ENCODE results near the gene LRRK2. TPM values are rescaled to one million over a fixed set of nuclear protein-coding genes. Genes with fewer than 3 reads are reported as not detected.

The LRRK2 gene
- total RNA-seq, 1 donor from 2014 or later: 0.35 TPM

GRCh38 chr12:40338621-40339020, 113.8 kb downstream of the LRRK2 start:
- peaks cover 4% of the 10 kb centered on the region for H3K27me3 Mint-ChIP-seq (ENCODE audit: low read depth)
- DNase-seq (ENCODE audit: low spot score): no peak
- H3K36me3 Mint-ChIP-seq (ENCODE audit: low read depth): no peaks in the 10 kb centered on the region
- TF ChIP-seq CTCF (IDR thresholded peaks at IDR 0.05): no peak
- no peaks in the 10 kb centered on the region for H3K9me3 Mint-ChIP-seq (ENCODE audit: low read depth)
- no peak overlapping the region for H3K27ac Mint-ChIP-seq (ENCODE audit: unreplicated experiment)
- H3K4me3 Mint-ChIP-seq (ENCODE audit: unreplicated experiment): no peak overlapping the region
- peaks cover 4% of the 10 kb centered on the region for H3K4me1 Mint-ChIP-seq (ENCODE audit: low read depth)

GRCh38 chr12:40342010-40342409, 117.2 kb downstream of the LRRK2 start:
- Mint-ChIP-seq H3K36me3 (ENCODE audit: low read depth) (no peaks in the 10 kb centered on the region), H3K27me3 (ENCODE audit: low read depth) (no peaks in the 10 kb centered on the region), H3K4me1 (ENCODE audit: low read depth) (no peaks in the 10 kb centered on the region), H3K4me3 (ENCODE audit: unreplicated experiment) (no peak overlapping the region), H3K27ac (ENCODE audit: unreplicated experiment) (no peak overlapping the region), H3K9me3 (ENCODE audit: low read depth) (no peaks in the 10 kb centered on the region)
- TF ChIP-seq CTCF (IDR thresholded peaks at IDR 0.05): no peak
- DNase-seq (ENCODE audit: low spot score): no peak

GRCh38 chr12:40343124-40343523, 118.3 kb downstream of the LRRK2 start:
- no peak for TF ChIP-seq CTCF (IDR thresholded peaks at IDR 0.05)
- no peak for DNase-seq (ENCODE audit: low spot score)
- no peaks in the 10 kb centered on the region for H3K36me3 Mint-ChIP-seq (ENCODE audit: low read depth)
- no peak overlapping the region for H3K4me3 Mint-ChIP-seq (ENCODE audit: unreplicated experiment)
- H3K4me1 Mint-ChIP-seq (ENCODE audit: low read depth): no peaks in the 10 kb centered on the region
- no peaks in the 10 kb centered on the region for H3K27me3 Mint-ChIP-seq (ENCODE audit: low read depth)
- H3K9me3 Mint-ChIP-seq (ENCODE audit: low read depth): no peaks in the 10 kb centered on the region
- H3K27ac Mint-ChIP-seq (ENCODE audit: unreplicated experiment): no peak overlapping the region

- Mint-ChIP-seq H3K36me3 (ENCODE audit: low read depth) (no peaks in the 10 kb centered on the region), H3K27me3 (ENCODE audit: low read depth) (no peaks in the 10 kb centered on the region), H3K27ac (ENCODE audit: unreplicated experiment) (no peak overlapping the region), H3K4me3 (ENCODE audit: unreplicated experiment) (no peak overlapping the region), H3K9me3 (ENCODE audit: low read depth) (no peaks in the 10 kb centered on the region), H3K4me1 (ENCODE audit: low read depth) (no peaks in the 10 kb centered on the region)
- TF ChIP-seq CTCF (IDR thresholded peaks at IDR 0.05): no peak
- DNase-seq (ENCODE audit: low spot score): no peak
These were observed 119.5 kb downstream of the LRRK2 start for GRCh38 chr12:40344312-40344711.

GRCh38 chr12:40351976-40352375, 127.2 kb downstream of the LRRK2 start:
- no peak for DNase-seq (ENCODE audit: low spot score)
- H3K9me3 Mint-ChIP-seq (ENCODE audit: low read depth): peaks cover 3% of the 10 kb centered on the region
- H3K27me3 Mint-ChIP-seq (ENCODE audit: low read depth): no peaks in the 10 kb centered on the region
- no peak overlapping the region for H3K27ac Mint-ChIP-seq (ENCODE audit: unreplicated experiment)
- no peak for TF ChIP-seq CTCF (IDR thresholded peaks at IDR 0.05)
- H3K36me3 Mint-ChIP-seq (ENCODE audit: low read depth): no peaks in the 10 kb centered on the region
- H3K4me3 Mint-ChIP-seq (ENCODE audit: unreplicated experiment): no peak overlapping the region
- no peaks in the 10 kb centered on the region for H3K4me1 Mint-ChIP-seq (ENCODE audit: low read depth)
